SU-DHL-6 (cell line): ENCODE data around the gene DTNA.

Experiments
- CTCF ChIP-seq: fragments of 200-600 bp; sonication (generic); IDR thresholded peaks from one replicate; pipeline ENCODE4 v1.5.1; 2017; ENCODE audit warnings: antibody characterized with exemption, mild to moderate bottlenecking, low read length, moderate library complexity; ENCODE audit not compliant: insufficient read depth, poor library complexity, severe bottlenecking
- EZH2phosphoT487 ChIP-seq: fragments of 200-600 bp; sonication (generic), shearing (Covaris generic); conservative IDR thresholded peaks from 2 replicates; pipeline ENCODE4 v1.6.1; 2018; ENCODE audit warnings: mild to moderate bottlenecking, antibody characterized with exemption, low read length, moderate library complexity, mixed read lengths

GRCh38 chr18:34838669-34839068 lies 128.6 kb downstream of the DTNA start:
- TF ChIP-seq CTCF (no peak), EZH2phosphoT487 (no peak)
